PC-9 (cell line): ENCODE data around the gene ANXA9.

Experiments
- EZH2 ChIP-seq: fragments of 200-600 bp; sonication (generic); IDR thresholded peaks from 2 replicates; pipeline ENCODE4 v1.8.0; 2017; ENCODE audit warnings: antibody characterized with exemption, low read depth
- TF ChIP-seq, protein P1 (sequence below): fragments of 200-600 bp; sonication (generic); conservative IDR thresholded peaks from 2 replicates; pipeline ENCODE4 v1.6.1; 2017; ENCODE audit warnings: mixed run types, antibody characterized with exemption, mild to moderate bottlenecking, moderate library complexity

- TF ChIP-seq, protein P1, sequence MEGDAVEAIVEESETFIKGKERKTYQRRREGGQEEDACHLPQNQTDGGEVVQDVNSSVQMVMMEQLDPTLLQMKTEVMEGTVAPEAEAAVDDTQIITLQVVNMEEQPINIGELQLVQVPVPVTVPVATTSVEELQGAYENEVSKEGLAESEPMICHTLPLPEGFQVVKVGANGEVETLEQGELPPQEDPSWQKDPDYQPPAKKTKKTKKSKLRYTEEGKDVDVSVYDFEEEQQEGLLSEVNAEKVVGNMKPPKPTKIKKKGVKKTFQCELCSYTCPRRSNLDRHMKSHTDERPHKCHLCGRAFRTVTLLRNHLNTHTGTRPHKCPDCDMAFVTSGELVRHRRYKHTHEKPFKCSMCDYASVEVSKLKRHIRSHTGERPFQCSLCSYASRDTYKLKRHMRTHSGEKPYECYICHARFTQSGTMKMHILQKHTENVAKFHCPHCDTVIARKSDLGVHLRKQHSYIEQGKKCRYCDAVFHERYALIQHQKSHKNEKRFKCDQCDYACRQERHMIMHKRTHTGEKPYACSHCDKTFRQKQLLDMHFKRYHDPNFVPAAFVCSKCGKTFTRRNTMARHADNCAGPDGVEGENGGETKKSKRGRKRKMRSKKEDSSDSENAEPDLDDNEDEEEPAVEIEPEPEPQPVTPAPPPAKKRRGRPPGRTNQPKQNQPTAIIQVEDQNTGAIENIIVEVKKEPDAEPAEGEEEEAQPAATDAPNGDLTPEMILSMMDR = no peak
- TF ChIP-seq EZH2 = no peak
Observed at GRCh38 chr1:150985179-150985825, 3.2 kb downstream of the ANXA9 start.
